ENCODE data around the gene LRRC37B. TPM values are rescaled to one million over a fixed set of nuclear protein-coding genes. Genes with fewer than 3 reads are reported as not detected.
"Not testable (repeated sequence)": the region's sequence is repeated elsewhere in the genome, so short reads cannot be mapped to it uniquely, and the experiment has no call there.

The LRRC37B gene
- total RNA-seq, 2 donors from 2014 or later, result 9.3 to 9.7 TPM

- no peak overlapping the region for H3K9ac ChIP-seq (ENCODE audit: low read depth in 2 of 2, low read length in 2 of 2)
- no peak overlapping the region for H3K4me3 ChIP-seq
- no peak for DNase-seq
- no peak overlapping the region for H3K27ac ChIP-seq
- TF ChIP-seq CTCF (IDR thresholded peaks at IDR 0.05), result no peak
- intact Hi-C loops (cut with DNase I), result no loop called here
- no peaks in the 10 kb centered on the region for H3K9me3 ChIP-seq
- no peaks in the 10 kb centered on the region for H3K36me3 ChIP-seq
- no peaks in the 10 kb centered on the region for H3K27me3 ChIP-seq
- H3K4me1 ChIP-seq, result no peaks in the 10 kb centered on the region
Measured at GRCh38 chr17:32099686-32100085, 92.5 kb downstream of the LRRC37B start.

- H3K4me3 ChIP-seq; H3K27ac ChIP-seq; DNase-seq; H3K9ac ChIP-seq (ENCODE audit: low read depth in 2 of 2, low read length in 2 of 2); H3K4me1 ChIP-seq; H3K27me3 ChIP-seq; H3K9me3 ChIP-seq; H3K36me3 ChIP-seq; intact Hi-C loops (cut with DNase I): not testable (repeated sequence)
Measured at GRCh38 chr17:32100323-32100722, 93.1 kb downstream of the LRRC37B start.

- intact Hi-C loops (cut with DNase I), result no loop called here
- TF ChIP-seq CTCF (IDR thresholded peaks at IDR 0.05), result no peak
- Histone ChIP-seq H3K36me3 (no peaks in the 10 kb centered on the region), H3K27ac (no peak overlapping the region), H3K9ac (ENCODE audit: low read depth in 2 of 2, low read length in 2 of 2) (no peak overlapping the region), H3K9me3 (no peaks in the 10 kb centered on the region), H3K4me3 (no peak overlapping the region), H3K27me3 (no peaks in the 10 kb centered on the region), H3K4me1 (no peaks in the 10 kb centered on the region)
- DNase-seq, result peak; percentile 71
Measured at GRCh38 chr17:32100971-32101631, 93.9 kb downstream of the LRRC37B start.

GRCh38 chr17:32102172-32102571 is 95.0 kb downstream of the LRRC37B start:
- no peak overlapping the region for H3K4me3 ChIP-seq
- no peaks in the 10 kb centered on the region for H3K27me3 ChIP-seq
- intact Hi-C loops (cut with DNase I), result no loop called here
- TF ChIP-seq CTCF (IDR thresholded peaks at IDR 0.05), result no peak
- H3K9ac ChIP-seq (ENCODE audit: low read depth in 2 of 2, low read length in 2 of 2), result no peak overlapping the region
- DNase-seq, result no peak
- no peaks in the 10 kb centered on the region for H3K36me3 ChIP-seq
- H3K9me3 ChIP-seq, result no peaks in the 10 kb centered on the region
- no peaks in the 10 kb centered on the region for H3K4me1 ChIP-seq
- H3K27ac ChIP-seq, result no peak overlapping the region

GRCh38 chr17:32102646-32103186 is 95.5 kb downstream of the LRRC37B start:
- no peaks in the 10 kb centered on the region for H3K4me1 ChIP-seq
- no peak for DNase-seq
- no peak overlapping the region for H3K27ac ChIP-seq
- no peak overlapping the region for H3K9ac ChIP-seq (ENCODE audit: low read depth in 2 of 2, low read length in 2 of 2)
- no peaks in the 10 kb centered on the region for H3K9me3 ChIP-seq
- H3K36me3 ChIP-seq, result no peaks in the 10 kb centered on the region
- intact Hi-C loops (cut with DNase I), result no loop called here
- no peak overlapping the region for H3K4me3 ChIP-seq
- TF ChIP-seq CTCF (IDR thresholded peaks at IDR 0.05), result no peak
- H3K27me3 ChIP-seq, result no peaks in the 10 kb centered on the region

Other genes with a start within 250 kb of the LRRC37B start
- gene COPRS, start 148.1 kb upstream of the LRRC37B start, total RNA-seq, result 10 to 100 TPM; 21.5 to 30.6 TPM
- 10 to 100 TPM; 28.7 to 62.9 TPM for gene UTP6, start 105.7 kb upstream of the LRRC37B start, total RNA-seq
- gene SUZ12, start 70.4 kb upstream of the LRRC37B start, total RNA-seq, result 10 to 100 TPM; 27.7 to 29.4 TPM
- gene RHOT1, start 135.1 kb downstream of the LRRC37B start, total RNA-seq, result 10 to 100 TPM; 18.1 to 27.4 TPM